HepG2 (cell line): Measurements from ENCODE around the gene NDUFS2. TPM values are rescaled to one million over a fixed set of nuclear protein-coding genes. Genes with fewer than 3 reads are reported as not detected.

Experiments
- HNF4A ChIP-seq: sonication (generic); formaldehyde crosslinking; IDR thresholded peaks from 2 replicates; pipeline ENCODE4 v1.4.0; 2020; ENCODE audit warnings: missing genetic modification reagents
- LCORL ChIP-seq, 2 experiments: fragments of 450-650 bp in 1 of 2; sonication (generic) in 1 of 2; formaldehyde crosslinking in 1 of 2; IDR thresholded peaks; 2 replicates each; pipeline versions ENCODE4 v1.5.0 to v1.6.1; 2017 to 2020; ENCODE audit warnings: antibody characterized with exemption in 1 of 2, missing genetic modification reagents in 1 of 2
- PHF21A ChIP-seq: sonication (generic); formaldehyde crosslinking; IDR thresholded peaks from 2 replicates; pipeline ENCODE4 v1.5.0; 2020; ENCODE audit warnings: mild to moderate bottlenecking, missing genetic modification reagents
- SALL1 ChIP-seq: sonication (generic); formaldehyde crosslinking; IDR thresholded peaks from 2 replicates; pipeline ENCODE4 v1.8.0; 2022; ENCODE audit warnings: mild to moderate bottlenecking, missing genetic modification reagents
- SRY ChIP-seq: sonication (generic); formaldehyde crosslinking; IDR thresholded peaks from 2 replicates; pipeline ENCODE4 v1.8.0; 2022; ENCODE audit warnings: mild to moderate bottlenecking, missing genetic modification reagents
- SYNCRIP ChIP-seq: fragments of 200-400 bp; formaldehyde crosslinking; IDR thresholded peaks from 2 replicates; pipeline ENCODE4 v1.6.1; 2018; ENCODE audit warnings: mild to moderate bottlenecking, low read depth, low read length; ENCODE audit not compliant: insufficient read depth
- TRIM24 ChIP-seq: sonication (generic); formaldehyde crosslinking; IDR thresholded peaks from 2 replicates; pipeline ENCODE4 v1.8.0; 2022; ENCODE audit warnings: mild to moderate bottlenecking, missing genetic modification reagents
- ZBTB20 ChIP-seq: sonication (generic); formaldehyde crosslinking; IDR thresholded peaks from 2 replicates; pipeline ENCODE4 v1.8.1; 2023; ENCODE audit warnings: missing genetic modification reagents, low read depth, mild to moderate bottlenecking, borderline replicate concordance
- ZNF292 ChIP-seq: sonication (generic); formaldehyde crosslinking; IDR thresholded peaks from 2 replicates; pipeline ENCODE4 v1.8.1; 2022; ENCODE audit warnings: mild to moderate bottlenecking, low read depth, missing genetic modification reagents, borderline replicate concordance
- ZNF547 ChIP-seq: sonication (generic); formaldehyde crosslinking; IDR thresholded peaks from 2 replicates; pipeline ENCODE4 v1.5.1; 2020; ENCODE audit warnings: mild to moderate bottlenecking, missing genetic modification reagents
- ZNF670 ChIP-seq: sonication (generic); formaldehyde crosslinking; IDR thresholded peaks from 2 replicates; pipeline ENCODE4 v1.8.0; 2022; ENCODE audit warnings: mild to moderate bottlenecking, missing genetic modification reagents, borderline replicate concordance
- polyA plus RNA-seq, 8 experiments: library from polyadenylated mRNA; depleted of rRNA in 3 of 8; stranded (reverse) in 7 of 8; unstranded in 1 of 8; fragments of >200 nt; fragmentation: Illumina TruSeq in 4 of 8; extraction: Trizol in 4 of 8; gene quantifications; 2 replicates each; pipeline versions ENCODE4 v1.2.1 to v1.2.3, GENCODE V29; 2011 to 2016; ENCODE audit warnings: low read depth in 4 of 8, missing spikeins in 1 of 8, mixed read lengths in 1 of 8; ENCODE audit not compliant: insufficient read depth in 1 of 8
- total RNA-seq, 5 experiments: library from RNA; depleted of rRNA; stranded (reverse); fragments of >200 nt; fragmentation: Illumina TruSeq; extraction: Trizol; gene quantifications; 2 replicates each; pipeline ENCODE4 v1.2.3, GENCODE V29; 2016; ENCODE audit warnings: low read depth in 1 of 5
- TF ChIP-seq, protein P1 (sequence below): sonication (generic); formaldehyde crosslinking; IDR thresholded peaks from 2 replicates; pipeline ENCODE4 v1.4.0; 2020; ENCODE audit warnings: missing genetic modification reagents
- TF ChIP-seq, protein P2 (sequence below): sonication (generic); formaldehyde crosslinking; IDR thresholded peaks from 2 replicates; pipeline ENCODE4 v1.4.0; 2020; ENCODE audit warnings: mild to moderate bottlenecking, missing genetic modification reagents, borderline replicate concordance
- TF ChIP-seq, protein P3 (sequence below): IDR thresholded peaks from 2 replicates; pipeline ENCODE4 v1.6.1; 2016; ENCODE audit warnings: mild to moderate bottlenecking, missing biosample characterization, missing genetic modification reagents

Gene NDUFS2
- total and polyA plus RNA-seq, 2 of the 13 experiments (the other 11 are each of a cell fraction or from before 2014, with no cell fraction given) = 89.9 to 118 TPM

DNA sequence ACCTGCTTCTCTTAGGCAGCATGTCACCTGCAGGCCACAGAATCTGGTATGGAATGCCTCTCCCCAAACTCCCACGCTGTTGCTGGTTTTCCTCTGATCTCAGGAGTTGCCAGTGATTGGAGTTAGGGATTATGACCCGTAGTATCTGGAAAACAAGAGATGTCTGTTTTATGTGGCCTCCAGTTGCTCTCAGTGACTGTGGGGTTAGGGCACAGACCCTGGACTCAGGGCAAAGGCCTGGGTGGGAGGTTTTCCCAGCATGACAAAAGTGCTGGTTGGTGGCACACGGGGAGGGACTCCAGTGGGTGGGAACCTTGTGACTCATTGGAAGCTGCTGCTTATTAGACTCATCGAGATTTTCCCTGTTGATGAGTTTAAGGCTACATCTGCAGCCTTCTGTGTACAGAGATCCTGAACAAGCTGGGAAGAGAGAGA, 35.9 kb downstream of the NDUFS2 start, which contains the start of gene NR1I3 (continued):
- TF ChIP-seq SRY (CRISPR knock-in tag) (no peak), ZBTB20 (peak; percentile 57; the same call in 1 of the 2 replicates), TRIM24 (CRISPR knock-in tag) (peak; percentile 82), SYNCRIP (no peak), HNF4A (CRISPR knock-in tag) (peak; percentile 97), PHF21A (CRISPR knock-in tag) (peak; percentile 92), LCORL (IDR thresholded peaks at IDR 0.05) (no peak; the same call in 1 of the 2 replicates), LCORL (CRISPR knock-in tag; IDR thresholded peaks at IDR 0.05) (peak; percentile 85), ZNF547 (CRISPR knock-in tag) (no peak), SALL1 (CRISPR knock-in tag) (peak; percentile 92), ZNF292 (peak; percentile 90; the same call in 1 of the 2 replicates), ZNF670 (CRISPR knock-in tag) (peak; percentile 63; the same call in 1 of the 2 replicates)
- TF ChIP-seq, protein P1, sequence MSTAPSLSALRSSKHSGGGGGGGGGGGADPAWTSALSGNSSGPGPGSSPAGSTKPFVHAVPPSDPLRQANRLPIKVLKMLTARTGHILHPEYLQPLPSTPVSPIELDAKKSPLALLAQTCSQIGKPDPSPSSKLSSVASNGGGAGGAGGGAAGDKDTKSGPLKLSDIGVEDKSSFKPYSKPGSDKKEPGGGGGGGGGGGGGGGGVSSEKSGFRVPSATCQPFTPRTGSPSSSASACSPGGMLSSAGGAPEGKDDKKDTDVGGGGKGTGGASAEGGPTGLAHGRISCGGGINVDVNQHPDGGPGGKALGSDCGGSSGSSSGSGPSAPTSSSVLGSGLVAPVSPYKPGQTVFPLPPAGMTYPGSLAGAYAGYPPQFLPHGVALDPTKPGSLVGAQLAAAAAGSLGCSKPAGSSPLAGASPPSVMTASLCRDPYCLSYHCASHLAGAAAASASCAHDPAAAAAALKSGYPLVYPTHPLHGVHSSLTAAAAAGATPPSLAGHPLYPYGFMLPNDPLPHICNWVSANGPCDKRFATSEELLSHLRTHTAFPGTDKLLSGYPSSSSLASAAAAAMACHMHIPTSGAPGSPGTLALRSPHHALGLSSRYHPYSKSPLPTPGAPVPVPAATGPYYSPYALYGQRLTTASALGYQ (CRISPR knock-in tag) = no peak
- TF ChIP-seq, protein P2, sequence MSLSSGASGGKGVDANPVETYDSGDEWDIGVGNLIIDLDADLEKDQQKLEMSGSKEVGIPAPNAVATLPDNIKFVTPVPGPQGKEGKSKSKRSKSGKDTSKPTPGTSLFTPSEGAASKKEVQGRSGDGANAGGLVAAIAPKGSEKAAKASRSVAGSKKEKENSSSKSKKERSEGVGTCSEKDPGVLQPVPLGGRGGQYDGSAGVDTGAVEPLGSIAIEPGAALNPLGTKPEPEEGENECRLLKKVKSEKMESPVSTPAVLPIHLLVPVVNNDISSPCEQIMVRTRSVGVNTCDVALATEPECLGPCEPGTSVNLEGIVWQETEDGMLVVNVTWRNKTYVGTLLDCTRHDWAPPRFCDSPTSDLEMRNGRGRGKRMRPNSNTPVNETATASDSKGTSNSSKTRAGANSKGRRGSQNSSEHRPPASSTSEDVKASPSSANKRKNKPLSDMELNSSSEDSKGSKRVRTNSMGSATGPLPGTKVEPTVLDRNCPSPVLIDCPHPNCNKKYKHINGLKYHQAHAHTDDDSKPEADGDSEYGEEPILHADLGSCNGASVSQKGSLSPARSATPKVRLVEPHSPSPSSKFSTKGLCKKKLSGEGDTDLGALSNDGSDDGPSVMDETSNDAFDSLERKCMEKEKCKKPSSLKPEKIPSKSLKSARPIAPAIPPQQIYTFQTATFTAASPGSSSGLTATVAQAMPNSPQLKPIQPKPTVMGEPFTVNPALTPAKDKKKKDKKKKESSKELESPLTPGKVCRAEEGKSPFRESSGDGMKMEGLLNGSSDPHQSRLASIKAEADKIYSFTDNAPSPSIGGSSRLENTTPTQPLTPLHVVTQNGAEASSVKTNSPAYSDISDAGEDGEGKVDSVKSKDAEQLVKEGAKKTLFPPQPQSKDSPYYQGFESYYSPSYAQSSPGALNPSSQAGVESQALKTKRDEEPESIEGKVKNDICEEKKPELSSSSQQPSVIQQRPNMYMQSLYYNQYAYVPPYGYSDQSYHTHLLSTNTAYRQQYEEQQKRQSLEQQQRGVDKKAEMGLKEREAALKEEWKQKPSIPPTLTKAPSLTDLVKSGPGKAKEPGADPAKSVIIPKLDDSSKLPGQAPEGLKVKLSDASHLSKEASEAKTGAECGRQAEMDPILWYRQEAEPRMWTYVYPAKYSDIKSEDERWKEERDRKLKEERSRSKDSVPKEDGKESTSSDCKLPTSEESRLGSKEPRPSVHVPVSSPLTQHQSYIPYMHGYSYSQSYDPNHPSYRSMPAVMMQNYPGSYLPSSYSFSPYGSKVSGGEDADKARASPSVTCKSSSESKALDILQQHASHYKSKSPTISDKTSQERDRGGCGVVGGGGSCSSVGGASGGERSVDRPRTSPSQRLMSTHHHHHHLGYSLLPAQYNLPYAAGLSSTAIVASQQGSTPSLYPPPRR (CRISPR knock-in tag) = peak; percentile 75; the same call in 1 of the 2 replicates
- TF ChIP-seq, protein P3, sequence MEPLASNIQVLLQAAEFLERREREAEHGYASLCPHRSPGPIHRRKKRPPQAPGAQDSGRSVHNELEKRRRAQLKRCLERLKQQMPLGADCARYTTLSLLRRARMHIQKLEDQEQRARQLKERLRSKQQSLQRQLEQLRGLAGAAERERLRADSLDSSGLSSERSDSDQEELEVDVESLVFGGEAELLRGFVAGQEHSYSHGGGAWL (CRISPR knock-in tag) = no peak
